SIG-M5 treated with dmso at 0.1 percent for 504 hours (cell line): ENCODE measurements around the gene ARMC2.

Experiments used
- DNase-seq: peaks from one replicate; lab custom pipeline; 2025; ENCODE audit not compliant: unreplicated experiment; lab: John Stamatoyannopoulos, UW

The ARMC2 gene

GRCh38 chr6:109009236-109009961, 161.2 kb downstream of the ARMC2 start:
- DNase-seq = peak; percentile 79

- no peak for DNase-seq
Measured at GRCh38 chr6:109009962-109010704, 161.9 kb downstream of the ARMC2 start.

GRCh38 chr6:109010705-109011102, 162.5 kb downstream of the ARMC2 start:
- no peak for DNase-seq

GRCh38 chr6:109013656-109014305, 165.6 kb downstream of the ARMC2 start:
- peak; percentile 51 for DNase-seq

GRCh38 chr6:109014606-109015005, 166.4 kb downstream of the ARMC2 start:
- DNase-seq = no peak

GRCh38 chr6:109015176-109015575, 167.0 kb downstream of the ARMC2 start:
- no peak for DNase-seq

- DNase-seq = no peak
Measured at GRCh38 chr6:109019911-109020310, 171.7 kb downstream of the ARMC2 start.

- DNase-seq = no peak
Measured at GRCh38 chr6:109021870-109022269, 173.6 kb downstream of the ARMC2 start.

- DNase-seq = no peak
Measured at GRCh38 chr6:109023356-109023925, 175.2 kb downstream of the ARMC2 start.
